ENCODE measurements around the gene TMEM26. TPM values are rescaled to one million over a fixed set of nuclear protein-coding genes. Genes with fewer than 3 reads are reported as not detected.

The TMEM26 gene
- total and polyA plus RNA-seq, 8 donors: 0.03 to 7.0 (median 0.15) TPM; not detected in 3

DNA sequence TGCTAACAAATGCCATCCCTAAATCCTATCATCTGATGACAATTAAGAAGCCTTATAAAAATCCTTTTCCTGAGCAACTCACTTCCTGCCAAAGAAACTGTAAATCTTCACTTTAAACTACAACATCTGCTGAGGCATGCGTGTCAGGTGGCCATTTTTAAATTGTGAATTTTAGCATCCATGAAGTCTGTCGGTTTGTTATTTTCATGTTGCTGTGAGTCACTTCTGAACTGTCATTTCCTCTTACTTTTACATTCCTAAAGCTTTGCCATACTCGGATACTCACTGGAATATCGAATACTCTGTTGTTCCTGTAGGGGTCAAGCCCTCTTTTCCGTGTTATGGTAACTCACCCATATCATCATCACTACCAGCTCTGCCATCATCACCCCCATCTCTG, 34.3 kb upstream of the TMEM26 start:
- H3K36me3 ChIP-seq: no peaks in the 10 kb centered on the region
- no peak overlapping the region for H3K4me3 ChIP-seq
- no peaks in the 10 kb centered on the region for H3K9me3 ChIP-seq
- no peak for TF ChIP-seq EP300 (IDR thresholded peaks at IDR 0.05)
- 67 to 89% (median 81%) methylated on average over 5 of the region's 5 CpGs for WGBS, 5 donors
- no peaks in the 10 kb centered on the region for H3K4me1 ChIP-seq
- H3K27ac ChIP-seq: no peak overlapping the region
- no peak for DNase-seq
- intact Hi-C loops (cut with DNase I; ENCODE audit: low total_unique reads): no loop called here
- no peaks in the 10 kb centered on the region for H3K27me3 ChIP-seq

DNA sequence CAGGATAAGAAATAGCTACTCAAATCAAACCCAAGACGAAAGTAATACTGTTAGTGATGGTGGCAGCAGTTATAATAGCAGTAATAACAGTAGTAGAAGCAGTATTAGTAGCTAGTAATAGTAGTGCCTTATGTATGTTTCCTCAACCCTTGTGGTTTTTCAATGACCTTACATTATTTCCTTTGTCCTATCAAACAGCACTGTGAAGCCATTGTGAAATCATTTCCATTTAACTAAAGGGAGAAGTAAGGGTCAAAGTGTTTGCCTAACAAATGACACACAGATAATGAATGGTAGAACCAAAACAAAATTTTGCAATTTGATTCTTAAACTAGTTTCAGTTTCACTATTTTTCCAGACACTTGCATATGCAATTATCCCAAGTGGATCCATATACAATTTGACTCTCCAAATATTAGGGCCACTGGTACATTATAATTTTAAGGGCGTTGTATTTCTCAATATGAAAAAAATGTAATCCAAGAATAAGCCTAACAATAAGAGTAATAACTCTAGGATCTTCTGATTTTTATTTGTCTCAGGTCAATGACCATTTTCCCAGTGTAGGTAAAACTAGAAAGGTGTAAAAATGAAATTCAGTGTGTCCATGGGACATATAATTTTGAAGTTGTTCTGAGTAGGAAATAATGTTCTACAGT, 33.7 kb upstream of the TMEM26 start:
- intact Hi-C loops (cut with DNase I; ENCODE audit: low total_unique reads): no loop called here
- peak in 1 of 2 donors; percentile 35 for DNase-seq
- Histone ChIP-seq H3K27me3 (no peaks in the 10 kb centered on the region), H3K4me3 (no peak overlapping the region), H3K27ac (no peak overlapping the region), H3K9me3 (no peaks in the 10 kb centered on the region), H3K4me1 (no peaks in the 10 kb centered on the region), H3K36me3 (no peaks in the 10 kb centered on the region)
- TF ChIP-seq, protein P1, sequence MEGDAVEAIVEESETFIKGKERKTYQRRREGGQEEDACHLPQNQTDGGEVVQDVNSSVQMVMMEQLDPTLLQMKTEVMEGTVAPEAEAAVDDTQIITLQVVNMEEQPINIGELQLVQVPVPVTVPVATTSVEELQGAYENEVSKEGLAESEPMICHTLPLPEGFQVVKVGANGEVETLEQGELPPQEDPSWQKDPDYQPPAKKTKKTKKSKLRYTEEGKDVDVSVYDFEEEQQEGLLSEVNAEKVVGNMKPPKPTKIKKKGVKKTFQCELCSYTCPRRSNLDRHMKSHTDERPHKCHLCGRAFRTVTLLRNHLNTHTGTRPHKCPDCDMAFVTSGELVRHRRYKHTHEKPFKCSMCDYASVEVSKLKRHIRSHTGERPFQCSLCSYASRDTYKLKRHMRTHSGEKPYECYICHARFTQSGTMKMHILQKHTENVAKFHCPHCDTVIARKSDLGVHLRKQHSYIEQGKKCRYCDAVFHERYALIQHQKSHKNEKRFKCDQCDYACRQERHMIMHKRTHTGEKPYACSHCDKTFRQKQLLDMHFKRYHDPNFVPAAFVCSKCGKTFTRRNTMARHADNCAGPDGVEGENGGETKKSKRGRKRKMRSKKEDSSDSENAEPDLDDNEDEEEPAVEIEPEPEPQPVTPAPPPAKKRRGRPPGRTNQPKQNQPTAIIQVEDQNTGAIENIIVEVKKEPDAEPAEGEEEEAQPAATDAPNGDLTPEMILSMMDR (IDR thresholded peaks at IDR 0.05): no peak
- peak in 1 of 3 donors; percentile 54 for TF ChIP-seq POLR2AphosphoS5 (IDR thresholded peaks at IDR 0.05)
- WGBS, 5 donors: 78 to 86% (median 84%) methylated on average over 2 of the region's 2 CpGs

DNA sequence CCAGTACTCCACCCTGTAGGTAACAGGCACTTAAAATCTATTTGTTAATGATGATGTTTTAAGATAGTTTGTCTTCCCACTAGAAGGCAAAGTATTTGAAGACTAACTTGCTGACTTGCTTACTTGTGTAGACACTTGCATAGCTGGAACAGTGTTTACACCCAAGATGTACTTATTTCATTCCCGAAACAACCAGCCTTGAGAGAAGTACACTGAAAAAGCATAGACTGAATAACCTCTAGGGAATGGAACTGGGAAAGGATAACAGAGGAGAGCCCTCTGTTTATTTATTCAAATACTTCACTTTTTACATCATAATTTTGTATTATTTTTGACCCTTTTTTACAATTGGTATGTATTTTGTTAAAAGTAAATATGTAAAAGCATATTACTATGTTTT, 33.1 kb upstream of the TMEM26 start:
- Histone ChIP-seq H3K9me3 (no peaks in the 10 kb centered on the region), H3K4me3 (no peak overlapping the region), H3K36me3 (no peaks in the 10 kb centered on the region), H3K27ac (no peak overlapping the region), H3K27me3 (no peaks in the 10 kb centered on the region), H3K4me1 (no peaks in the 10 kb centered on the region)
- intact Hi-C loops (cut with DNase I; ENCODE audit: low total_unique reads): no loop called here
- TF ChIP-seq POLR2A (IDR thresholded peaks at IDR 0.05) (no peak), EP300 (IDR thresholded peaks at IDR 0.05) (no peak), POLR2AphosphoS5 (IDR thresholded peaks at IDR 0.05) (no peak)
- TF ChIP-seq, protein P1 (IDR thresholded peaks at IDR 0.05): no peak
- WGBS, 5 donors: 86 to 91% (median 89%) methylated on average over 1 of the region's 1 CpG
- no peak for DNase-seq

DNA sequence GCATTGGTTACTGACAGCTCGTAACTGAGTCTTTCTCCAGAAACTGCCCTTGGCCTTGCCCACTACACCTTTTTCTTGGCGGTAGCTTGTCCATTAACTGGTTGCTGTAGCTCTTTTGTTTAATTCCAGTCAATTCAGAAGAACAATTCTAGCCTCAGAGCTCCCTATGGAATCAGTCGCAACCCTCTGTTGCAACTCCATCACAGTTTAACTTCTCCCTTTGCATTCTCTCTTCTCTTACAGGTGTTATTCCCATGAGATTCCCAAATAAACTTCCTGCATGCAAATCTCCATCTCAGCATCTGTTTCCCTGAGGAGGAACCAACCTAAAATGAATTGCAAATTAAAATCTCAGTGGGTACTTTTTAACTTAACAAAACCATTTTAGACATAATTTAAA, 28.4 kb upstream of the TMEM26 start:
- TF ChIP-seq POLR2AphosphoS5 (IDR thresholded peaks at IDR 0.05): no peak
- TF ChIP-seq EP300 (IDR thresholded peaks at IDR 0.05): no peak
- TF ChIP-seq, protein P1 (IDR thresholded peaks at IDR 0.05): no peak
- no peak for TF ChIP-seq POLR2A (IDR thresholded peaks at IDR 0.05)
- 72 to 85% (median 76%) methylated on average over 3 of the region's 3 CpGs for WGBS, 5 donors
- no peaks in the 10 kb centered on the region for H3K36me3 ChIP-seq
- no peaks in the 10 kb centered on the region for H3K4me1 ChIP-seq
- no peak for DNase-seq
- no peak overlapping the region for H3K27ac ChIP-seq
- H3K4me3 ChIP-seq: no peak overlapping the region
- no peaks in the 10 kb centered on the region for H3K27me3 ChIP-seq
- H3K9me3 ChIP-seq: no peaks in the 10 kb centered on the region
- intact Hi-C loops (cut with DNase I; ENCODE audit: low total_unique reads): no loop called here

DNA sequence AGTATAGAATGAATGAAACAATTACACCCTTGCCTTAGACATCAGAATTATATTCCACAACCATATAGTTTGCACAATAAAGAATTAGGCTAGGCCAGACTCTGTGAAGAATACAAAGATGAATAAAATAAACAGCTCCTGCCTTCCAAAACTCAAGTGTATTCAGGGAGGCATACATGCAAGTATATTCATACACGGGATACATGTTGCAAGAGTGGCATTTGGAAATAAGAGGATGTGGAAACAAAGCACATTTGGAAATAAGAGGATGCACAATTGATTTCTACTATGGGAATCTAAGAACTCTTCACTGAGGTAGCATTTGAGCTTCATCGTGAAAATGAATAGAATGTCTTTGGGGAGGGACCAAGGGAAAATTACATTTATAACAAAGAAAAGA, 27.0 kb upstream of the TMEM26 start:
- TF ChIP-seq POLR2AphosphoS5 (IDR thresholded peaks at IDR 0.05) (no peak), POLR2A (IDR thresholded peaks at IDR 0.05) (no peak), EP300 (IDR thresholded peaks at IDR 0.05) (no peak)
- TF ChIP-seq, protein P1 (IDR thresholded peaks at IDR 0.05): no peak
- Histone ChIP-seq H3K9me3 (no peaks in the 10 kb centered on the region), H3K27me3 (no peaks in the 10 kb centered on the region), H3K4me3 (no peak overlapping the region), H3K36me3 (no peaks in the 10 kb centered on the region), H3K4me1 (no peaks in the 10 kb centered on the region), H3K27ac (no peak overlapping the region)
- DNase-seq: no peak
- intact Hi-C loops (cut with DNase I; ENCODE audit: low total_unique reads): no loop called here
- WGBS, 5 donors: 38 to 95% (median 79%) methylated on average over 2 of the region's 2 CpGs

Measured in stomach (tissue), 9 donors.